OCI-LY3 (cell line): ENCODE data around the gene KLRG1.

Experiments
- H2AFZ ChIP-seq: fragments of 200-600, 300-600 bp; shearing (Covaris generic); 2 replicates; pipeline ENCODE4 v1.6.0; 2014; ENCODE audit warnings: antibody characterized with exemption, low read depth, low read length
- H3K27ac ChIP-seq: fragments of 200-600, 300-600 bp; sonication (generic); 2 replicates; pipeline ENCODE4 v1.5.1; 2014; ENCODE audit warnings: mild to moderate bottlenecking, low read length, moderate library complexity, mixed read lengths
- H3K27me3 ChIP-seq: fragments of 200-600, 300-600 bp; sonication (generic); 2 replicates; pipeline ENCODE4 v1.6.1; 2014; ENCODE audit warnings: low read depth, low read length, mixed read lengths
- H3K36me3 ChIP-seq: fragments of 200-600, 300-600 bp; sonication (generic); replicated peaks from 2 replicates; pipeline ENCODE3; 2014; ENCODE audit warnings: low read depth, low read length, mixed read lengths
- H3K4me1 ChIP-seq: fragments of 300-600, 200-600 bp; sonication (generic); 2 replicates; pipeline ENCODE4 v1.6.1; 2014; ENCODE audit warnings: low read length, mixed read lengths
- H3K4me2 ChIP-seq: fragments of 200-600, 300-600 bp; sonication (generic); 2 replicates; pipeline ENCODE4 v1.6.1; 2014; ENCODE audit warnings: low read length, mixed read lengths
- H3K4me3 ChIP-seq: fragments of 300-600, 200-600 bp; sonication (generic); 2 replicates; pipeline ENCODE4 v1.5.1; 2014; ENCODE audit warnings: antibody characterized with exemption, mild to moderate bottlenecking, low read length, moderate library complexity
- H3K79me2 ChIP-seq: fragments of 300-600, 200-600 bp; shearing (Covaris generic); 2 replicates; pipeline ENCODE4 v1.6.1; 2014; ENCODE audit warnings: mild to moderate bottlenecking, low read length, mixed read lengths
- H3K9ac ChIP-seq: fragments of 300-600, 200-600 bp; shearing (Covaris generic); 2 replicates; pipeline ENCODE4 v1.6.0; 2014; ENCODE audit warnings: mild to moderate bottlenecking, low read length, moderate library complexity
- H3K9me3 ChIP-seq: fragments of 200-600, 300-600 bp; shearing (Covaris generic); 2 replicates; pipeline ENCODE4 v1.6.1; 2014; ENCODE audit warnings: low read length, mixed read lengths; ENCODE audit not compliant: insufficient read depth
- H4K20me1 ChIP-seq: fragments of 200-600, 300-600 bp; sonication (generic); 2 replicates; pipeline ENCODE4 v1.6.1; 2016; ENCODE audit warnings: low read length, mixed read lengths; ENCODE audit not compliant: insufficient read depth
- CTCF ChIP-seq: fragments of 200-600, 300-600 bp; sonication (generic); IDR thresholded peaks from 2 replicates; pipeline ENCODE4 v1.5.1; 2014; ENCODE audit warnings: antibody characterized with exemption, low read length, low read depth
- EZH2phosphoT487 ChIP-seq: fragments of 200-600 bp; shearing (Covaris generic); IDR thresholded peaks from 2 replicates; pipeline ENCODE4 v1.6.1; 2018; ENCODE audit warnings: antibody characterized with exemption, mixed run types, low read depth

KLRG1 gene

GRCh38 chr12:9041321-9041720 lies 52.0 kb downstream of the KLRG1 start:
- no peak overlapping the region for H3K9ac ChIP-seq
- no peaks in the 10 kb centered on the region for H3K4me1 ChIP-seq
- H3K36me3 ChIP-seq: no peaks in the 10 kb centered on the region
- H3K27ac ChIP-seq: no peak overlapping the region
- H3K79me2 ChIP-seq: no peaks in the 10 kb centered on the region
- TF ChIP-seq EZH2phosphoT487 (no peak), CTCF (no peak)
- H3K4me3 ChIP-seq: no peak overlapping the region
- H4K20me1 ChIP-seq: no peaks in the 10 kb centered on the region
- no peak overlapping the region for H2AFZ ChIP-seq
- H3K27me3 ChIP-seq: no peaks in the 10 kb centered on the region
- no peaks in the 10 kb centered on the region for H3K9me3 ChIP-seq
- no peak overlapping the region for H3K4me2 ChIP-seq

GRCh38 chr12:9043766-9044165 lies 54.4 kb downstream of the KLRG1 start:
- Histone ChIP-seq H3K4me3 (no peak overlapping the region), H4K20me1 (no peaks in the 10 kb centered on the region), H3K27me3 (no peaks in the 10 kb centered on the region), H3K9me3 (no peaks in the 10 kb centered on the region), H3K79me2 (no peaks in the 10 kb centered on the region), H3K9ac (no peak overlapping the region), H2AFZ (no peak overlapping the region), H3K4me2 (no peak overlapping the region), H3K36me3 (no peaks in the 10 kb centered on the region), H3K4me1 (no peaks in the 10 kb centered on the region), H3K27ac (no peak overlapping the region)
- TF ChIP-seq EZH2phosphoT487 (no peak), CTCF (no peak)

GRCh38 chr12:9047105-9047504 lies 57.8 kb downstream of the KLRG1 start:
- Histone ChIP-seq H3K4me1 (peaks cover 17% of the 10 kb centered on the region), H3K27ac (no peak overlapping the region)

GRCh38 chr12:9048930-9049329 lies 59.6 kb downstream of the KLRG1 start:
- Histone ChIP-seq H3K79me2 (no peaks in the 10 kb centered on the region), H3K27me3 (no peaks in the 10 kb centered on the region), H3K9me3 (no peaks in the 10 kb centered on the region), H3K4me3 (no peak overlapping the region), H3K9ac (no peak overlapping the region), H3K36me3 (no peaks in the 10 kb centered on the region), H3K4me2 (no peak overlapping the region), H3K4me1 (peaks cover 22% of the 10 kb centered on the region), H4K20me1 (no peaks in the 10 kb centered on the region), H2AFZ (no peak overlapping the region), H3K27ac (no peak overlapping the region)
- TF ChIP-seq EZH2phosphoT487 (no peak), CTCF (no peak)

More at GRCh38 chr12:9047105-9047504, 57.8 kb downstream of the KLRG1 start:
- H3K79me2 ChIP-seq: no peaks in the 10 kb centered on the region
- H4K20me1 ChIP-seq: no peaks in the 10 kb centered on the region
- no peak overlapping the region for H3K9ac ChIP-seq
- no peak for TF ChIP-seq CTCF
- no peak overlapping the region for H3K4me3 ChIP-seq
- H3K9me3 ChIP-seq: no peaks in the 10 kb centered on the region
- H3K4me2 ChIP-seq: no peak overlapping the region
- no peak overlapping the region for H2AFZ ChIP-seq
- no peaks in the 10 kb centered on the region for H3K36me3 ChIP-seq
- H3K27me3 ChIP-seq: no peaks in the 10 kb centered on the region
